Adrenal gland (tissue), 5 donors: ENCODE data around the gene BTBD16.

ENCODE experiments used
- CTCF ChIP-seq, 6 experiments: fragments of 450-650 bp in 4 of 6; fragments of 200-600 bp in 2 of 6; sonication (generic) in 1 of 6; IDR thresholded peaks; 1 replicate in 5 of 6; 2 replicates in 1 of 6; pipeline versions ENCODE4 v1.5.1 to v1.8.0; 2016 to 2021; ENCODE audit warnings: antibody characterized with exemption in 6 of 6, mild to moderate bottlenecking in 2 of 6, moderate library complexity in 1 of 6
- POLR2A ChIP-seq, 2 donors: fragments of 450-650 bp; IDR thresholded peaks; one replicate each; pipeline ENCODE4 v1.6.1; 2017; ENCODE audit warnings: antibody characterized with exemption in 2 of 2, mild to moderate bottlenecking in 2 of 2, moderate library complexity in 1 of 2
- donor health status: DM: no; HTN: no; CAD: no.

DNA sequence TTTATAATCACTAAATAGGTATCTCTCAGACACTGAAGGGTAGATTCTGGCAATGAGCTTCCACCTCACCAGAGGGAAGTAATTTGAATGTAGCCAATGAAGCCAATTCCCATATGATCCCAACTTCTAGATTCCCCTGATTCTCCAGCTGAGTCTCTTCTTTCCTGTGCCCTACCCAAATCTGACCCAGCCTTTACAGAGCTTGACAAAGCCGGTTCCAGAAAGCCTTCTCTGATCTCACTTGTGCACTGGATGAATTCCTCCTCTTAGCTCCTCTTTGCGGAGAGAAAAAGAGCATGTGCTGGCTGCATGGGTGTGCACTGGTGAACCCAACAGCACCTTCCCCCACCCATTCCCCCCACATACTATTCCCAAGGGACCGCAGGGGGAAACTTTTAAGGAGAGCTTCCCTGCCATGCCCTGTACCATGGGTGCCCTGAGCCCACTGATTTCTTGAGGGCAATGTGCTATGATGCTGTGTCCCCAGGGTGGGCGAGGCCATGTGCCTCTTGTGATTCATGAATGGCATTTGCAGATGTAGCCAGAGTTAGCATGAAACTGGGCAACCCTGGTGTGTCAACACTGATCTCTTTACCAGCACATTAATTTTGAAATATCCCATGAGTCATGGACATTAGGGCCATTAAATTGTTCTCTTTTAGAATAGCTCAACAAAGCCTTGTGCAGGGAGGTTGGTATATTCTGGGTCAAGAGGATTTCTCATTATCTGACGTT, 53.0 kb downstream of the BTBD16 start:
- TF ChIP-seq CTCF (IDR thresholded peaks at IDR 0.05) (no peak), POLR2A (IDR thresholded peaks at IDR 0.05) (no peak)
